Measurements from ENCODE around the gene MCTP2.

Gene MCTP2

DNA sequence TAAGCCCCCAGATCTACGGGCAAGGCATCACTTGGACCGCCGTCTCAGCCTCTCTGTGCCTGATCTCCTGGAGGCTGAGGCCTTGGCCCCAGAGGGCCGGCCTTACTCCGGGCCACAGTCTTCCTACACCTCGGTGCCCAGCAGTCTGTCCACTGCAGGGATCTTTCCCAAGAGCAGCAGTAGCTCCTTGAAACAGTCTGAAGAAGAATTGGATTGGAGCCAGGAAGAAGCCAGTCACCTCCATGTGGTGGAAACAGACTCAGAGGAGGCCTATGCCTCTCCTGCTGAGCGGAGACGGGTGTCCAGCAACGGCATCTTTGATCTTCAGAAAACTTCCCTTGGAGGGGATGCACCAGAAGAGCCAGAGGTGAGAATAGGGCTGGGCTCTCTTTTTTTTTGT lies 67.0 kb downstream of the MCTP2 start:
- DNase-seq (ENCODE audit: low read depth): no peak

- DNase-seq (ENCODE audit: low read depth): no peak
Measured at GRCh38 chr15:94300612-94301011, 69.3 kb downstream of the MCTP2 start.

GRCh38 chr15:94305133-94305532 lies 73.8 kb downstream of the MCTP2 start:
- DNase-seq (ENCODE audit: low read depth): no peak

DNA sequence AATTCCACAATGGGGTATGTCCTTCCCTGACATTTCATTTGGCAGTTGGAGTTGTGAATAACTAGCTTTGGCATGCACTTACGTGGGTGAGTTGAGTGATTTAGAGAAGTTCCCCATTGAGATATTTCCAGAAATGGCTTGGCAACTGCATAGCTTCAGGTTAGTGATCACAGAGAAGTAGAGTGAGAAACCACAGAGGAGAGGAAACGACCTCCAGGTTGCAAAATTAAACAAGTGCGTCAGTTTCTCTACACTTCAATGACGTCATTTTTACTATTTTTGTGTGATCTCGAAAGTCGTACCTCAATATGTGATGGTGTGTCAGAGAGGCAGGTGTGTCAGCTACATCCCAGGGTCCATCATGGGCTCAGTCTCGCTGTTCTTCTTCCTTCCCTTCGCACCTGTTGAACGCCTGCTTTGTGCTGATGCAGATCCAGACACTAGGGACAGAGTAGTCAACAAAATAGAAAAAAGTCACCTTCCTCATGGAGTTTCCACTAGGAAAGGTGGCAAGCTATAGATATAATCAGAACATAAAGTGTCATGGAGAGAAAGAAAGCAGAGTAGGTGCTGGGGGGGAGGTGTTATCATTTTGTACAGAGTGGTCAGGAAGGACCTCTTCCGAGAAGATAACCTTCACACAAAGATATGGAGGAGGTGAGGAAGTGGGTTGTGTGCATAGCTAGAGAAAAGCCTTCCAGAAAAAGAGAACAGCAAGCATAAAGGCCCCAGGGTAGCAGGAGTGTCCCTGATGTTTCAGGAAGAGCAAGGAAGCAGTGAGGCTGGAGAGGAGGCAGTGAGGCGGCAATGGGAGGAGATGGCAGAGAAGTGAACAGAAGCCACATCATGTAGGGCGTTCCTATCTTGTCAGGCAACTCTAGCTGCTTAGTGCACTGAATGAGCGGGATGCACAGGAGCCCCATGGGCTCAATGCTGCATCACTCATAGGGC lies 75.6 kb downstream of the MCTP2 start:
- no peak for DNase-seq (ENCODE audit: low read depth)

GRCh38 chr15:94312946-94313345 lies 81.6 kb downstream of the MCTP2 start:
- DNase-seq (ENCODE audit: low read depth): no peak

- DNase-seq (ENCODE audit: low read depth): no peak
Measured at GRCh38 chr15:94314639-94315038, 83.3 kb downstream of the MCTP2 start.

- no peak for DNase-seq (ENCODE audit: low read depth)
Measured at GRCh38 chr15:94317211-94317610, 85.8 kb downstream of the MCTP2 start.

GRCh38 chr15:94322141-94322540 lies 90.8 kb downstream of the MCTP2 start:
- DNase-seq (ENCODE audit: low read depth): no peak

DNA sequence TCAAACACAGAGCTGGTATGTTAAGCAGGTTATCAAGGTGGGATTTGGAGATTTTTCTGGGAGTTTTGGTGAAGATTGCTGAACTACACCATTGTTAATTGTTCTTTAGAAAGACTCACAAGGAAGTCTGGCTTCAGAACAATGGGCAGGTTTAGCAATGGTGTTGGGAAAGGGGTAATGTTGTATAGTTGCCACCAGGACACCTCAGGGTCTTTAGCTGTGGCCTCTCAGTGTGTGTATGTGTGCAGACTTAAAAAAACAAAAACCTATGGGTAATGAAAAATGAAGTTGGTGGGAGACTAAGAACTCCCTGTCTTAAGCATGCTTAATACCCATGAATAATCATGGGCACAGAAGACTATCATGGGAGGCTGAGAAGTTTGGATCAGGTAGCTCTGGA lies 91.7 kb downstream of the MCTP2 start:
- DNase-seq (ENCODE audit: low read depth): no peak

GRCh38 chr15:94324117-94324826 lies 92.9 kb downstream of the MCTP2 start:
- DNase-seq (ENCODE audit: low read depth): no peak

- no peak for DNase-seq (ENCODE audit: low read depth)
Measured at GRCh38 chr15:94324835-94325767, 93.7 kb downstream of the MCTP2 start.

DNA sequence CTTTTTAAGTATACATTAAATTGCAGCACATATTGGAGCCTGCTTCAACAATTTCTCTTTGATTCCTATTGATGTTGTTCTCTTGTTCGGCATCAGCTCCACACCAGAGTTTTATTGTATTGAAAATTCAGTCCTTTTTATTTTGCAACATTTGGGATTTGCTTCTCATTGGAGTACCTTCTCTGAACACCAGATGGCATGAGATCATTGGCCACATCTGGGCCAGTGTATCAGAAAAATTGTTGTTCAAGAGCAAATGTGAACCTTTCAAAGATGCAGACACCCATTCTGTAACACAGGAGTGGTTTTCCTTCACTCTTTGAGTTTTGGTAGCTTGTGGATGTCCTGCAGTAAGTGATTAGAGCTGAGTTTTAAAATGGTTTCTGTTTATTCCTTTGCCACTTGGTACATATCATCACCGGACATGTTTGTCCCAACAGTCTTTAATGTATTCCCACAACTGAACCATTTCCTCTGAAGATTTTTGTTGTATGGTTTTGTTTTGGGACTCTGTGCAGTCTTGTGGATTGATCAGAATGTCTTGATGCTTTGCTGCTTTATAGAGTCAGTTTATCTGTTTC lies 96.1 kb downstream of the MCTP2 start:
- no peak for DNase-seq (ENCODE audit: low read depth)

- DNase-seq (ENCODE audit: low read depth): no peak
Measured at GRCh38 chr15:94331731-94332130, 100.4 kb downstream of the MCTP2 start.

- no peak for DNase-seq (ENCODE audit: low read depth)
Measured at GRCh38 chr15:94335616-94336015, 104.3 kb downstream of the MCTP2 start.

- DNase-seq (ENCODE audit: low read depth): no peak
Measured at GRCh38 chr15:94336817-94337467, 105.6 kb downstream of the MCTP2 start.

DNA sequence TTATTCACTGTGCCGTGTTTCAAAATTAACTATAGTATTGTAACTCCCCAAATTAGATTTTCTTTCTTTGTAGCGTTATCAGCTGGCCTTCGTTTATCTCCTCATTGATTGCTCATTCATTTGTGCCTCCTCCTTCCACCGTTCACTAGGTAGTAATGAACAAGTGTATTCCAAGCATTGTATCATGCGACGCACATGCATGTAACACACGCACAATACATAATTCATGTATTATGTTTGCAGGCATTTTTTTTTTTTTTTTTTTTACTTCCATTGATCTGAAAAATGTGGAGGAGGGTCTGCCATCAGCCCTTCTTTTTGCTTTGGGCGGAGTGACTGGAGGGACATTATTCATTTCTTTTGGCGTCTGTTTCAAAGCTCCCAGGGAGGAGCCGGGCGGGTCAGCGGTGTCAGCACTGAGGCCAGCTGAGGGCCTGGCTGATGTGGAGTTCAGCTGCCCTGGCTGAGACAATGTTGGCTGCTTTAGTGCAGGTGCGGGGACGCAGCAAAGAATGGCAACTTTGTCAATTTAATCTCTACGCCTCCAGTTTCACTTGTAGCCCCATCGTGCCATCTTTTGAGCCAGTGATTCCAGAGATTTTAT lies 107.0 kb downstream of the MCTP2 start:
- DNase-seq (ENCODE audit: low read depth): no peak

GRCh38 chr15:94346282-94346681 lies 114.9 kb downstream of the MCTP2 start:
- DNase-seq (ENCODE audit: low read depth): no peak

GRCh38 chr15:94348084-94348483 lies 116.7 kb downstream of the MCTP2 start:
- no peak for DNase-seq (ENCODE audit: low read depth)

DNA sequence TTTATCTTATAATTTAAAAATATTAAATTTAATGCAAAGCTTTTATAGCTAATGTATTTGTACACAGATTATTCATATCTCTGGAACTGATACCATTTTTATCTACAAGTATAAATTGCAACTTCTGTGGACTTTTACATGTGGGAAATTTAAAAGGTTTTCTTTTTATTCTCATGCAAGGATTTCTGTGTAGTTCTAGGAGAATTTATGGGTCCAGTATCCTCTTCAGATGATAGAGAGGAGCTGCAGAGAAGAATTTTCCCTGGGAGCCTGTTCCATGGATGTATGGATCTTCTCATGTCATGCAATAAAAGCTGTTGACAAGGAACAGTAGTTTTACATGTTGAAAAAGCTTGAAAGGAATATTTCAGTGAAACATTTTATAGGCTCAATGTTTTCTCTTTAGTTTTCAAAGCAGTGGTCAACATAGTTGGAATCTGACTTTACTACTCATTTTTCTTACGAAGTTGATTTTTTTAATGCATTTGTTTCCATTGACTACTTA lies 119.7 kb downstream of the MCTP2 start:
- DNase-seq (ENCODE audit: low read depth): no peak

DNA sequence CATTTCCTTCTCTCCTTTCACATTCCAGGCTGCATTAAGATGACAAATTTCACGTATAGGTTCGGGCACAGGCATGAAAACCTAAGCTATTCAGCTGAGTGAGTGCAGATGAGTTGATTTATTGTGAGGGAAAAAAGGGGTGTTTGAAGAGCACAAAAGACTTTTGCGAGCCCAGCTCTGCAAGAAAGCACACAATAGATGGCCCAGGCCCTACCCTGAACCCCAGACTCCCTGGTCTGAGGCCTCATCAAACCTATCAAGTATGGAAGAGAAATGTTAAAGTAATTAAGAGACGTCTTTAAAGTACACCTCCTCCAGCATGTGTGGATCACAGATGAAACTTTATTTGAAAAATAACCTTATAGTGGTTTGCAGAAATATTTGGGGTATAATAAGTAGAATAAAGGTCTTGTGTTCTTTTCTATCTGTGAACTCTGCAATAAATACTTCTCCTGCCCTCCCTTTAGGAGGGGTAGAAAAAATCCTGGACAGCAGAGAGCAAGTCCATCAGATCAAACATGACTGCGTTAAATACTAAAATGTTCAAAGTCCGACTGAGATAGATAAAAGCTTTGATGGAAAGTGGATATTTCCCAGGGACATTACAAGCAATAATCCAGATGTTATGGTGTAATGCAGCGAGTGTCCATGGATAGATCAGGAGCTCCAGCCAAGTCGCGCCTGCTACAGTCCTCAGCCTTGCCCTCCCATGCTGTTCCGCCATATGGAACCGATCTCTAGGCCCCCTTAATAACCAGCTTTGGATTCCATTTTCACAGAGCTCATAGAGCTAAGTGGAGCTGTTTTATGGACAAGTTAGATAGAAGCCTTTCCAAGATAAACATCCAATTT lies 121.5 kb downstream of the MCTP2 start:
- DNase-seq (ENCODE audit: low read depth): no peak
